GM12801 (cell line): ENCODE measurements around the gene PROSER2.

Experiments
- CTCF ChIP-seq: IDR thresholded peaks from one replicate; pipeline ENCODE4 v1.5.1; 2011; ENCODE audit warnings: control low read depth; ENCODE audit not compliant: insufficient read length; ENCODE audit errors: extremely low read depth

Gene PROSER2

GRCh38 chr10:11827006-11827405, 3.9 kb downstream of the PROSER2 start:
- TF ChIP-seq CTCF = no peak

- TF ChIP-seq CTCF = no peak
These were observed 4.3 kb downstream of the PROSER2 start for GRCh38 chr10:11827414-11827813.

- no peak for TF ChIP-seq CTCF
These were observed 5.6 kb downstream of the PROSER2 start for GRCh38 chr10:11828682-11829284.

- TF ChIP-seq CTCF = no peak
These were observed 7.8 kb downstream of the PROSER2 start for GRCh38 chr10:11830836-11831519.

GRCh38 chr10:11831520-11831951, 8.4 kb downstream of the PROSER2 start:
- no peak for TF ChIP-seq CTCF

- no peak for TF ChIP-seq CTCF
These were observed 8.9 kb downstream of the PROSER2 start for GRCh38 chr10:11832042-11832441.

- no peak for TF ChIP-seq CTCF
These were observed 11.9 kb downstream of the PROSER2 start for GRCh38 chr10:11835061-11835460.
